Caco-2 (cell line): ENCODE measurements around the gene CHID1. TPM values are rescaled to one million over a fixed set of nuclear protein-coding genes. Genes with fewer than 3 reads are reported as not detected.

Experiments used
- BruUV-seq: library from RNA; stranded (reverse); fragments of 400-500 nt; replicated peaks from 2 replicates; lab custom pipeline; 2021; lab: Mats Ljungman, UMichigan
- CTCF ChIA-PET: fragments of 300-600 bp; sonication (Branson Sonifier 250); formaldehyde crosslinking; loops from one replicate; lab custom pipeline; 2022; ENCODE audit warnings: antibody characterized with exemption; lab: Charles Lee
- POLR2A ChIA-PET: fragments of 300-600 bp; sonication (Branson Sonifier 250); formaldehyde crosslinking; loops from one replicate; lab custom pipeline; 2022; ENCODE audit warnings: antibody characterized with exemption; lab: Charles Lee
- DNase-seq, 2 experiments: peaks; one replicate each; pipeline versions ENCODE4 v3.0.0 to v3.0.0-alpha.2; 2020 to 2022
- H3K27me3 ChIP-seq: replicated peaks from 2 replicates; pipeline ENCODE4 v1.6.0; 2011; ENCODE audit warnings: low read length; ENCODE audit not compliant: control insufficient read depth, insufficient read depth
- H3K36me3 ChIP-seq: 2 replicates; pipeline ENCODE4 v1.5.1; 2011; ENCODE audit warnings: low read length; ENCODE audit not compliant: control insufficient read depth, insufficient read depth
- H3K4me1 ChIP-seq: fragments of 250-450 bp; sonication (Bioruptor Pico); 2 replicates; pipeline ENCODE4 v1.5.1; 2020; ENCODE audit warnings: mild to moderate bottlenecking
- H3K4me3 ChIP-seq: 2 replicates; pipeline ENCODE4 v1.5.1; 2011; ENCODE audit warnings: low read depth, mild to moderate bottlenecking, control low read depth, low read length
- H3K9me3 ChIP-seq: fragments of 250-450 bp; sonication (Bioruptor Pico); 2 replicates; pipeline ENCODE4 v1.5.1; 2020; ENCODE audit warnings: mild to moderate bottlenecking, moderate library complexity
- H3K27ac Mint-ChIP-seq: one replicate; pipeline ENCODE4 v1.8.0; 2022; ENCODE audit warnings: mixed read lengths; ENCODE audit not compliant: unreplicated experiment
- H3K27me3 Mint-ChIP-seq: one replicate; pipeline ENCODE4 v1.8.0; 2022; ENCODE audit warnings: mixed read lengths; ENCODE audit not compliant: insufficient read depth, unreplicated experiment
- H3K36me3 Mint-ChIP-seq: one replicate; pipeline ENCODE4 v1.8.0; 2022; ENCODE audit warnings: mild to moderate bottlenecking, mixed read lengths; ENCODE audit not compliant: insufficient read depth, unreplicated experiment
- H3K4me1 Mint-ChIP-seq: one replicate; pipeline ENCODE4 v1.8.0; 2022; ENCODE audit warnings: low read depth, mixed read lengths; ENCODE audit not compliant: unreplicated experiment
- H3K4me3 Mint-ChIP-seq: one replicate; pipeline ENCODE4 v1.8.0; 2022; ENCODE audit warnings: mild to moderate bottlenecking, moderate library complexity, mixed read lengths; ENCODE audit not compliant: unreplicated experiment
- H3K9me3 Mint-ChIP-seq: one replicate; pipeline ENCODE4 v1.8.0; 2022; ENCODE audit warnings: mixed read lengths; ENCODE audit not compliant: unreplicated experiment
- CTCF ChIP-seq, 2 experiments: fragments of 200-600 bp in 1 of 2; IDR thresholded peaks; 1 replicate in 1 of 2; 2 replicates in 1 of 2; pipeline versions ENCODE4 v1.5.1 to v1.8.0; 2011 to 2022; ENCODE audit warnings: antibody characterized with exemption in 1 of 2, control low read depth in 1 of 2, inconsistent platforms in 1 of 2, low read depth in 1 of 2, low read length in 1 of 2, mild to moderate bottlenecking in 1 of 2, moderate library complexity in 1 of 2; ENCODE audit not compliant: insufficient read depth in 1 of 2, severe bottlenecking in 1 of 2, unreplicated experiment in 1 of 2
- intact Hi-C: fragments of 100-400 bp; cut with micrococcal nuclease; formaldehyde crosslinking; loops from one replicate; pipeline ENCODE4 v1.10.0; 2022; ENCODE audit not compliant: unreplicated experiment
- total RNA-seq: library from RNA; stranded (reverse); gene quantifications from 2 replicates; pipeline ENCODE4 v1.2.3, GENCODE V29; 2022

Gene CHID1
- total RNA-seq, 1 experiment from 2014 or later = 180 TPM

DNA sequence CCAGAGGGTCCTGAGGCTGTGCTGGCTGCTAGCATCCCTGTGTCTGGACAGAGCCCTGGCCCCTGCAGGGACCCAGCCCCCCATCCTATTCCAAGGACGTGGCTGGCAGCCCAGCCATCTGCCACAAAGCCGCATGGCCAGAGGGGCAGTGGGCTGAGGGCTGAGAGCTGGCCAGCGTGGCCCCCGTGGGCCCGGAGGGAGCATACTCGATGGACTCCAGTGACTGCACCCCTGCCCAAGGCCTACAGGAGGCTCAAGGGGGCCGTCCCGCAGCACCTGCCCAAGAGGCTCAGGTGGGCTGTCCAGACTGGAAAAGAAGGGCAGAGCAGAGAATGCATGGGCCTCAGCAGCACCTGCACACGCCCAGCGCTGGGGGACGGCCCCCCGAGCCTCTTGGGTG lies 54.8 kb downstream of the CHID1 start:
- TF ChIP-seq CTCF (IDR thresholded peaks at IDR 0.05; ENCODE audit: insufficient read depth in 1 of 2, low read depth in 1 of 2, low read length in 1 of 2, severe bottlenecking in 1 of 2, unreplicated experiment in 1 of 2) = no peak
- Mint-ChIP-seq H3K36me3 (peaks cover 56% of the 10 kb centered on the region), H3K4me3 (no peak overlapping the region), H3K27ac (no peak overlapping the region), H3K27me3 (no peaks in the 10 kb centered on the region), H3K4me1 (no peaks in the 10 kb centered on the region), H3K9me3 (no peaks in the 10 kb centered on the region)
- BruUV-seq = no TSS peak
- POLR2A ChIA-PET = no interaction called here
- no peak for DNase-seq
- H3K36me3 ChIP-seq = no peaks in the 10 kb centered on the region; the same call in 1 of the 2 replicates
- intact Hi-C loops = no loop called here
- H3K9me3 ChIP-seq = no peaks in the 10 kb centered on the region
- no peak overlapping the region for H3K4me3 ChIP-seq
- CTCF ChIA-PET = no interaction called here
- H3K4me1 ChIP-seq = peaks cover 6% of the 10 kb centered on the region
- H3K27me3 ChIP-seq = no peaks in the 10 kb centered on the region

GRCh38 chr11:855330-855674 lies 55.3 kb downstream of the CHID1 start:
- no peak overlapping the region for H3K4me3 ChIP-seq
- no peaks in the 10 kb centered on the region; the same call in 1 of the 2 replicates for H3K36me3 ChIP-seq
- POLR2A ChIA-PET = interaction anchor here (0.7 kb wide), 1 partner anchor 28 kb away, joined by 3 read pairs; no protein-coding TSS in a partner anchor
- H3K9me3 ChIP-seq = no peaks in the 10 kb centered on the region
- peaks cover 10% of the 10 kb centered on the region for H3K4me1 ChIP-seq
- Mint-ChIP-seq H3K9me3 (no peaks in the 10 kb centered on the region), H3K27me3 (no peaks in the 10 kb centered on the region), H3K36me3 (peaks cover 57% of the 10 kb centered on the region), H3K4me1 (no peaks in the 10 kb centered on the region), H3K4me3 (no peak overlapping the region), H3K27ac (no peak overlapping the region)
- intact Hi-C loops = no loop called here
- no peak for TF ChIP-seq CTCF (IDR thresholded peaks at IDR 0.05; ENCODE audit: insufficient read depth in 1 of 2, low read depth in 1 of 2, low read length in 1 of 2, severe bottlenecking in 1 of 2, unreplicated experiment in 1 of 2)
- CTCF ChIA-PET = no interaction called here
- no peak for DNase-seq
- no peaks in the 10 kb centered on the region for H3K27me3 ChIP-seq
- no TSS peak for BruUV-seq

GRCh38 chr11:854601-855329 lies 55.8 kb downstream of the CHID1 start:
- Mint-ChIP-seq H3K9me3 (no peaks in the 10 kb centered on the region), H3K36me3 (peaks cover 56% of the 10 kb centered on the region), H3K4me3 (no peak overlapping the region), H3K4me1 (no peaks in the 10 kb centered on the region), H3K27me3 (no peaks in the 10 kb centered on the region), H3K27ac (no peak overlapping the region)
- no peaks in the 10 kb centered on the region for H3K27me3 ChIP-seq
- no peak for TF ChIP-seq CTCF (IDR thresholded peaks at IDR 0.05; ENCODE audit: insufficient read depth in 1 of 2, low read depth in 1 of 2, low read length in 1 of 2, severe bottlenecking in 1 of 2, unreplicated experiment in 1 of 2)
- BruUV-seq = no TSS peak
- intact Hi-C loops = no loop called here
- H3K4me3 ChIP-seq = no peak overlapping the region
- ChIA-PET CTCF (interaction anchor here (0.6 kb wide), 1 partner anchor 16 kb away, joined by 3 read pairs; no protein-coding TSS in a partner anchor), POLR2A (interaction anchor here (0.7 kb wide), 1 partner anchor 27 kb away, joined by 3 read pairs; no protein-coding TSS in a partner anchor)
- H3K4me1 ChIP-seq = peaks cover 12% of the 10 kb centered on the region
- DNase-seq = no peak
- H3K9me3 ChIP-seq = no peaks in the 10 kb centered on the region
- no peaks in the 10 kb centered on the region for H3K36me3 ChIP-seq
